GM19324 (cell line): ENCODE results near the gene NPHP4.

Experiments used
- ATAC-seq: cut with Tn5 transposase; IDR thresholded peaks from one replicate; pipeline ENCODE4 v1.9.1; 2021; ENCODE audit warnings: mild to moderate bottlenecking, moderate library complexity; ENCODE audit not compliant: unreplicated experiment, low FRiP score

Gene NPHP4

GRCh38 chr1:5992026-5992813 lies at the start of gene NPHP4:
Gene NPHP4 (minus strand): TSS chr1:5992425. CDS start chr1:5986289, 6,136 bp downstream.
- ATAC-seq: peak; percentile 92

GRCh38 chr1:6041432-6042062 lies 49.3 kb upstream of the NPHP4 start:
- no peak for ATAC-seq

- no peak for ATAC-seq
Observed at GRCh38 chr1:6040861-6041415, 48.7 kb upstream of the NPHP4 start.

- no peak for ATAC-seq
Observed at GRCh38 chr1:6040444-6040843, 48.2 kb upstream of the NPHP4 start.

- ATAC-seq: no peak
Observed at GRCh38 chr1:6039031-6039430, 46.8 kb upstream of the NPHP4 start.

- no peak for ATAC-seq
Observed at GRCh38 chr1:6038603-6039002, 46.4 kb upstream of the NPHP4 start.

GRCh38 chr1:6037338-6037762 lies 45.1 kb upstream of the NPHP4 start:
- no peak for ATAC-seq

- ATAC-seq: no peak
Observed at GRCh38 chr1:6035719-6036118, 43.5 kb upstream of the NPHP4 start.

- ATAC-seq: no peak
Observed at GRCh38 chr1:6035303-6035702, 43.1 kb upstream of the NPHP4 start.

- ATAC-seq: no peak
Observed at GRCh38 chr1:6034750-6035096, 42.5 kb upstream of the NPHP4 start.

GRCh38 chr1:6033986-6034749 lies 41.9 kb upstream of the NPHP4 start:
- no peak for ATAC-seq

GRCh38 chr1:6033124-6033523 lies 40.9 kb upstream of the NPHP4 start:
- no peak for ATAC-seq

- ATAC-seq: no peak
Observed at GRCh38 chr1:6030547-6031261, 38.5 kb upstream of the NPHP4 start.

GRCh38 chr1:6030132-6030531 lies 37.9 kb upstream of the NPHP4 start:
- ATAC-seq: no peak

GRCh38 chr1:6029351-6029750 lies 37.1 kb upstream of the NPHP4 start:
- ATAC-seq: no peak

GRCh38 chr1:6028042-6028850 lies 36.0 kb upstream of the NPHP4 start:
- no peak for ATAC-seq

- no peak for ATAC-seq
Observed at GRCh38 chr1:6027591-6027990, 35.4 kb upstream of the NPHP4 start.

GRCh38 chr1:6026095-6026809 lies 34.0 kb upstream of the NPHP4 start:
- ATAC-seq: peak; percentile 91
